Measurements from ENCODE around the gene AKR1A1.
"Not testable (repeated sequence)": the region's sequence is repeated elsewhere in the genome, so short reads cannot be mapped to it uniquely, and the experiment has no call there.

Gene AKR1A1

DNA sequence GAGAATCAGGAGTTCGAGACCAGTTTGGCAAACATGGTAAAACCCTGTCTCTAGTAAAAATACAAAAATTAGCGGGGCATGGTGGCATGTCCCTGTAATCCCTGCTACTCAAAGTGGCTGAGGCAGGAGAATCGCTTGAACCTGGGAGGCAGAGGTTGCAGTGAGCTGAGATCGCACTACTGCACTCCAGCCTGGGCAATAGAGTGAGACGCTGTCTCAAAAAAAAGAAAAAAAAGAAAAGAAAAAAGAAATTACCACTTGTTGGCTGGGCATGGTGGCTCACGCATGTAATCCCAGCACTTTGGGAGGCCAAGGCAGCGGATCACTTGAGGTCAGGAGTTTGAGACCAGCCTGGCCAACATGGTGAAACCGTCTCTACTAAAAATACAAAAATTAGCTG is 46.1 kb downstream of the AKR1A1 start:
- not testable (repeated sequence) for H2BK12ac ChIP-seq (ENCODE audit: low read length in 2 of 2); H2BK15ac ChIP-seq (ENCODE audit: low read depth, poor library complexity, severe bottlenecking); H3K14ac ChIP-seq (ENCODE audit: low read length in 2 of 2); H2AK5ac ChIP-seq (ENCODE audit: low read length, severe bottlenecking); H2BK120ac ChIP-seq (ENCODE audit: low read depth, low read length); H4K8ac ChIP-seq (ENCODE audit: low read length); H3K4ac ChIP-seq (ENCODE audit: low read depth in 1 of 2, low read length in 2 of 2); H2AFZ ChIP-seq (ENCODE audit: low read depth, low read length); H3K4me1 ChIP-seq (ENCODE audit: control insufficient read depth, insufficient read depth, low read depth, low read length); H3K18ac ChIP-seq (ENCODE audit: low read depth in 1 of 2, low read length in 2 of 2); H3K9ac ChIP-seq (ENCODE audit: low read length); H3K79me1 ChIP-seq (replicated peaks; ENCODE audit: low read length, poor library complexity, severe bottlenecking); H3K9me3 ChIP-seq (ENCODE audit: control insufficient read depth, low read length); H3K23ac ChIP-seq (ENCODE audit: low read length in 2 of 2); H3K4me2 ChIP-seq (ENCODE audit: low read length, poor library complexity, severe bottlenecking); H3K4me3 ChIP-seq (ENCODE audit: insufficient read depth in 1 of 2, low read depth in 1 of 2, low read length in 2 of 2); H3K27ac ChIP-seq (ENCODE audit: low read length, poor library complexity, severe bottlenecking); DNase-seq; H3K27me3 ChIP-seq (ENCODE audit: control insufficient read depth in 1 of 2, insufficient read depth in 1 of 2, low read length in 2 of 2); H2BK5ac ChIP-seq (ENCODE audit: low read depth, low read length, poor library complexity, severe bottlenecking); H4K91ac ChIP-seq (ENCODE audit: low read length)
- H3K36me3 ChIP-seq (ENCODE audit: control insufficient read depth in 1 of 2, insufficient read depth in 2 of 2, low read depth in 1 of 2, low read length in 2 of 2): peaks cover 10 to 28% of the 10 kb centered on the region in 2 experiments
- WGBS: 99% methylated on average over 8 of the region's 8 CpGs

- H2AFZ ChIP-seq (ENCODE audit: low read depth, low read length): no peak overlapping the region
- H3K9me3 ChIP-seq (ENCODE audit: control insufficient read depth, low read length): no peaks in the 10 kb centered on the region
- no peak overlapping the region for H4K8ac ChIP-seq (ENCODE audit: low read length)
- no peak overlapping the region for H2BK12ac ChIP-seq (ENCODE audit: low read length in 2 of 2)
- H2AK5ac ChIP-seq (ENCODE audit: low read length, severe bottlenecking): no peak overlapping the region
- WGBS: 80% methylated on average over 1 of the region's 2 CpGs
- no peak overlapping the region for H4K91ac ChIP-seq (ENCODE audit: low read length)
- H3K36me3 ChIP-seq (ENCODE audit: control insufficient read depth in 1 of 2, insufficient read depth in 2 of 2, low read depth in 1 of 2, low read length in 2 of 2): peaks cover 6 to 42% of the 10 kb centered on the region in 2 experiments
- no peak overlapping the region for H2BK120ac ChIP-seq (ENCODE audit: low read depth, low read length)
- no peak overlapping the region for H3K23ac ChIP-seq (ENCODE audit: low read length in 2 of 2)
- H3K27ac ChIP-seq (ENCODE audit: low read length, poor library complexity, severe bottlenecking): no peak overlapping the region
- no peak overlapping the region for H3K4me3 ChIP-seq (ENCODE audit: insufficient read depth in 1 of 2, low read depth in 1 of 2, low read length in 2 of 2)
- no peak overlapping the region for H2BK15ac ChIP-seq (ENCODE audit: low read depth, poor library complexity, severe bottlenecking)
- no peak overlapping the region for H3K4me2 ChIP-seq (ENCODE audit: low read length, poor library complexity, severe bottlenecking)
- H3K4me1 ChIP-seq (ENCODE audit: control insufficient read depth, insufficient read depth, low read depth, low read length): no peaks in the 10 kb centered on the region
- H2BK5ac ChIP-seq (ENCODE audit: low read depth, low read length, poor library complexity, severe bottlenecking): no peak overlapping the region
- H3K27me3 ChIP-seq (ENCODE audit: control insufficient read depth in 1 of 2, insufficient read depth in 1 of 2, low read length in 2 of 2): no peaks in the 10 kb centered on the region
- H3K18ac ChIP-seq (ENCODE audit: low read depth in 1 of 2, low read length in 2 of 2): no peak overlapping the region
- H3K14ac ChIP-seq (ENCODE audit: low read length in 2 of 2): no peak overlapping the region
- no peak overlapping the region for H3K4ac ChIP-seq (ENCODE audit: low read depth in 1 of 2, low read length in 2 of 2)
- DNase-seq: no peak
- H3K9ac ChIP-seq (ENCODE audit: low read length): no peak overlapping the region
- H3K79me1 ChIP-seq (replicated peaks; ENCODE audit: low read length, poor library complexity, severe bottlenecking): peaks cover 5% of the 10 kb centered on the region
Measured at GRCh38 chr1:45604239-45604638, 53.6 kb downstream of the AKR1A1 start.

GRCh38 chr1:45607404-45608074 is 56.9 kb downstream of the AKR1A1 start:
- Histone ChIP-seq H3K9me3 (ENCODE audit: control insufficient read depth, low read length) (no peaks in the 10 kb centered on the region), H2BK5ac (ENCODE audit: low read depth, low read length, poor library complexity, severe bottlenecking) (no peak overlapping the region), H3K4me2 (ENCODE audit: low read length, poor library complexity, severe bottlenecking) (no peak overlapping the region), H3K4me3 (ENCODE audit: insufficient read depth in 1 of 2, low read depth in 1 of 2, low read length in 2 of 2) (no peak overlapping the region), H2AK5ac (ENCODE audit: low read length, severe bottlenecking) (no peak overlapping the region), H2AFZ (ENCODE audit: low read depth, low read length) (no peak overlapping the region), H3K23ac (ENCODE audit: low read length in 2 of 2) (no peak overlapping the region), H4K91ac (ENCODE audit: low read length) (no peak overlapping the region), H3K36me3 (ENCODE audit: control insufficient read depth in 1 of 2, insufficient read depth in 2 of 2, low read depth in 1 of 2, low read length in 2 of 2) (peaks cover 17 to 61% of the 10 kb centered on the region in 2 experiments), H4K8ac (ENCODE audit: low read length) (peak overlapping the region; percentile 24), H2BK15ac (ENCODE audit: low read depth, poor library complexity, severe bottlenecking) (no peak overlapping the region), H3K18ac (ENCODE audit: low read depth in 1 of 2, low read length in 2 of 2) (no peak overlapping the region), H2BK120ac (ENCODE audit: low read depth, low read length) (no peak overlapping the region), H2BK12ac (ENCODE audit: low read length in 2 of 2) (no peak overlapping the region), H3K9ac (ENCODE audit: low read length) (no peak overlapping the region), H3K79me1 (replicated peaks; ENCODE audit: low read length, poor library complexity, severe bottlenecking) (peaks cover 4% of the 10 kb centered on the region), H3K4me1 (ENCODE audit: control insufficient read depth, insufficient read depth, low read depth, low read length) (no peaks in the 10 kb centered on the region), H3K27ac (ENCODE audit: low read length, poor library complexity, severe bottlenecking) (no peak overlapping the region), H3K14ac (ENCODE audit: low read length in 2 of 2) (no peak overlapping the region), H3K27me3 (ENCODE audit: control insufficient read depth in 1 of 2, insufficient read depth in 1 of 2, low read length in 2 of 2) (no peaks in the 10 kb centered on the region), H3K4ac (ENCODE audit: low read depth in 1 of 2, low read length in 2 of 2) (no peak overlapping the region)
- no peak for DNase-seq
- WGBS: 86% methylated on average over 5 of the region's 6 CpGs

- Histone ChIP-seq H3K14ac (ENCODE audit: low read length in 2 of 2) (no peak overlapping the region), H3K18ac (ENCODE audit: low read depth in 1 of 2, low read length in 2 of 2) (no peak overlapping the region), H3K4me1 (ENCODE audit: control insufficient read depth, insufficient read depth, low read depth, low read length) (no peaks in the 10 kb centered on the region), H3K36me3 (ENCODE audit: control insufficient read depth in 1 of 2, insufficient read depth in 2 of 2, low read depth in 1 of 2, low read length in 2 of 2) (peaks cover 21 to 62% of the 10 kb centered on the region in 2 experiments), H3K9ac (ENCODE audit: low read length) (no peak overlapping the region), H3K4me3 (ENCODE audit: insufficient read depth in 1 of 2, low read depth in 1 of 2, low read length in 2 of 2) (no peak overlapping the region), H2BK12ac (ENCODE audit: low read length in 2 of 2) (no peak overlapping the region), H3K4ac (ENCODE audit: low read depth in 1 of 2, low read length in 2 of 2) (no peak overlapping the region), H3K9me3 (ENCODE audit: control insufficient read depth, low read length) (no peaks in the 10 kb centered on the region), H2AK5ac (ENCODE audit: low read length, severe bottlenecking) (no peak overlapping the region), H2BK15ac (ENCODE audit: low read depth, poor library complexity, severe bottlenecking) (no peak overlapping the region), H3K79me1 (replicated peaks; ENCODE audit: low read length, poor library complexity, severe bottlenecking) (peaks cover 7% of the 10 kb centered on the region), H2BK120ac (ENCODE audit: low read depth, low read length) (no peak overlapping the region), H2AFZ (ENCODE audit: low read depth, low read length) (no peak overlapping the region), H3K27me3 (ENCODE audit: control insufficient read depth in 1 of 2, insufficient read depth in 1 of 2, low read length in 2 of 2) (no peaks in the 10 kb centered on the region), H3K27ac (ENCODE audit: low read length, poor library complexity, severe bottlenecking) (no peak overlapping the region), H3K23ac (ENCODE audit: low read length in 2 of 2) (no peak overlapping the region), H3K4me2 (ENCODE audit: low read length, poor library complexity, severe bottlenecking) (no peak overlapping the region), H4K8ac (ENCODE audit: low read length) (peak overlapping the region; percentile 43), H2BK5ac (ENCODE audit: low read depth, low read length, poor library complexity, severe bottlenecking) (no peak overlapping the region), H4K91ac (ENCODE audit: low read length) (no peak overlapping the region)
- 91% methylated on average over 3 of the region's 5 CpGs for WGBS
- no peak for DNase-seq
Measured at GRCh38 chr1:45608175-45609156, 57.8 kb downstream of the AKR1A1 start.
